GM12891 (cell line): ENCODE data around the gene SYPL1.

Experiments used
- DNase-seq: peaks from one replicate; pipeline ENCODE4 v3.0.0; 2011; ENCODE audit warnings: low spot score; ENCODE audit not compliant: insufficient read length
- FAIRE-seq: peaks from 2 replicates; lab custom pipeline; 2011; peaks lifted over from hg19 to GRCh38; lab: Jason Lieb, UNC
- PAX5 ChIP-seq: IDR thresholded peaks from 2 replicates; pipeline ENCODE4 v1.6.1; 2011; ENCODE audit warnings: low read length, moderate library complexity, mild to moderate bottlenecking; ENCODE audit not compliant: insufficient read depth, severe bottlenecking
- POLR2A ChIP-seq: IDR thresholded peaks from 2 replicates; pipeline ENCODE4 v1.6.1; 2011; ENCODE audit warnings: low read depth, low read length, control low read depth
- POLR2AphosphoS5 ChIP-seq: IDR thresholded peaks from 2 replicates; pipeline ENCODE4 v1.6.1; 2011; ENCODE audit warnings: low read depth, low read length, control low read depth
- POU2F2 ChIP-seq: IDR thresholded peaks from 2 replicates; pipeline ENCODE4 v1.6.1; 2011; ENCODE audit warnings: low read depth, mild to moderate bottlenecking, control low read depth, low read length, moderate library complexity
- SPI1 ChIP-seq: IDR thresholded peaks from 2 replicates; pipeline ENCODE4 v1.6.1; 2011; ENCODE audit warnings: low read depth, low read length, control low read depth
- TAF1 ChIP-seq: IDR thresholded peaks from 2 replicates; pipeline ENCODE4 v1.6.1; 2011; ENCODE audit warnings: low read depth, low read length, control low read depth

Gene SYPL1

GRCh38 chr7:106114716-106115383 is 2.7 kb upstream of the SYPL1 start:
- FAIRE-seq, result peak; percentile 40
- TF ChIP-seq TAF1, result no peak
- TF ChIP-seq POLR2AphosphoS5, result no peak
- no peak for TF ChIP-seq POLR2A
- no peak for TF ChIP-seq POU2F2
- no peak for TF ChIP-seq PAX5
- no peak for TF ChIP-seq SPI1

DNA sequence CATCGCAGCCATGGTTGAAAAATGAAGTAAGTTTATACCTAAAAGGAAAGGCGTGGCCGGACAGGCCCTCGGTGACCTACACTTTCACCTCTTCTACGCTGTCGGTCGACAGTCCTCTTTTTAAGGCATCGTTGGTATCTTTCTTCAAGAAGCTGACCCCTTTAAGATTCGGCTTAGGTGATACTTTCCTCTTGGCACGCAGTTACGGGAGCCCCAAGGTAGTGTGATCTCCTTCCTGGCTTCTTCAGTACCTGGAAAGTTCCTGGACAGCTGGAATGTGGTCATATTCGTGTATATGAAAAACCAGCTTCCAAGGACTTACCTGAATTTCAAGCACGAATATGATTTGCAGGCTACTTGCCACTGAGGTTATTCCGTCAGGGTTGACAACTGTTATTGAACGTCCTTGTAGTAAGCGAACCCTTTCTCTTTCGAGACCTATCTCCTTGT is 885 bp upstream of the SYPL1 start:
- FAIRE-seq (peak; percentile 28), DNase-seq (no peak)
- TF ChIP-seq SPI1 (no peak), TAF1 (no peak), POLR2AphosphoS5 (no peak), POLR2A (no peak), PAX5 (no peak), POU2F2 (no peak)

More at GRCh38 chr7:106114716-106115383, 2.7 kb upstream of the SYPL1 start:
- no peak for DNase-seq

GRCh38 chr7:106111655-106112117 is 426 bp downstream of the SYPL1 start:
- FAIRE-seq (no peak), DNase-seq (peak; percentile 25)
- TF ChIP-seq POLR2A (0 out of 2 replicates have a peak, but pooled peaks have one; percentile 5), PAX5 (no peak), POU2F2 (no peak), TAF1 (no peak), POLR2AphosphoS5 (no peak), SPI1 (no peak)

GRCh38 chr7:106110885-106111654 is 1.0 kb downstream of the SYPL1 start:
- FAIRE-seq (no peak), DNase-seq (no peak)
- TF ChIP-seq PAX5 (no peak), TAF1 (no peak), POLR2AphosphoS5 (no peak), POLR2A (no peak), SPI1 (no peak), POU2F2 (no peak)

GRCh38 chr7:106110238-106110560 is 1.9 kb downstream of the SYPL1 start:
- no peak for DNase-seq
- FAIRE-seq, result no peak
- TF ChIP-seq POLR2AphosphoS5, result no peak
- no peak for TF ChIP-seq PAX5
- no peak for TF ChIP-seq TAF1
- TF ChIP-seq POU2F2, result no peak
- no peak for TF ChIP-seq POLR2A
- no peak for TF ChIP-seq SPI1

GRCh38 chr7:106109521-106110237 is 2.4 kb downstream of the SYPL1 start:
- DNase-seq (no peak), FAIRE-seq (no peak)
- TF ChIP-seq TAF1 (no peak), POU2F2 (no peak)

GRCh38 chr7:106108991-106109390 is 3.1 kb downstream of the SYPL1 start:
- FAIRE-seq (no peak), DNase-seq (no peak)
- no peak for TF ChIP-seq POLR2A
- TF ChIP-seq POLR2AphosphoS5, result no peak
- no peak for TF ChIP-seq POU2F2
- no peak for TF ChIP-seq SPI1
- TF ChIP-seq TAF1, result no peak
- TF ChIP-seq PAX5, result no peak

DNA sequence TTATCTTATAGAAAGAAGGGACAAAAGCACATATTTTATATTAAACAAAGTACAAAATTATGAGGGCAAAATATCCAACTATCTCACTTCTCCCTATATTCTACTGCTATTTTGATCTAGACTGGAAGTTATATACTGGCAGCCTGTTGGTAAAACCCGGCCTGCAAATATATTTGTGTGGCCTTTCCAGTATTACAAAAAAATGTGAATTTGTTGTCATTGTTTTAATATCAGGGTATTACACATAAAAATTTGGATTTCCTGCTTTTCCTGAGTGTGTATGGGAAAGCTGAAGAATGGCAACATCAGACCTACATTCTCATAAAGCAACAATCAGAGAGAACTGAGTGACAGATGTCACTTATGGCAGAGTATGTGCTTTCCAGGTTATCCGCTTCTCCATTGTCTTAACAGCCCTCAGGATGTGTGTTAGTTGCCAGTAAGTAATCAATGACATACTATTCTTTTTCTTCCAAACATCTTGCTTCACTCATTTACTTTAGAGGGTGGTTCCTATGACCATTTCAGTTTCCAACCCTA is 7.3 kb downstream of the SYPL1 start:
- FAIRE-seq, result peak; percentile 9
- no peak for TF ChIP-seq TAF1
- no peak for TF ChIP-seq SPI1
- no peak for TF ChIP-seq PAX5
- no peak for TF ChIP-seq POU2F2
- no peak for TF ChIP-seq POLR2A
- TF ChIP-seq POLR2AphosphoS5, result no peak
- no peak for DNase-seq
